ENCODE measurements around the gene BLID. TPM values are rescaled to one million over a fixed set of nuclear protein-coding genes. Genes with fewer than 3 reads are reported as not detected.

Gene BLID
- total RNA-seq, 1 experiment from 2014 or later = not detected

GRCh38 chr11:122099374-122100036 is 16.5 kb downstream of the BLID start:
- Histone ChIP-seq H3T11ph (ENCODE audit: low read length) (no peak overlapping the region), H4K91ac (ENCODE audit: insufficient read length, low read depth, low read length) (no peak overlapping the region)
- TF ChIP-seq CTCF (conservative IDR thresholded peaks at IDR 0.05) = no peak

More at GRCh38 chr11:122099374-122100036, 16.5 kb downstream of the BLID start:
- H3K27ac Mint-ChIP-seq = no peak overlapping the region
- H2BK5ac ChIP-seq (ENCODE audit: insufficient read length, low read length) = no peak overlapping the region
- H2AK5ac ChIP-seq (ENCODE audit: insufficient read length, low read length) = no peak overlapping the region
- H3K79me2 ChIP-seq (ENCODE audit: insufficient read depth, low read length) = no peaks in the 10 kb centered on the region
- H2AFZ ChIP-seq (ENCODE audit: low read length) = no peak overlapping the region
- no peaks in the 10 kb centered on the region for H3K36me3 Mint-ChIP-seq (ENCODE audit: insufficient read depth in 1 of 3, low read depth in 3 of 3)
- H3K4me2 ChIP-seq (ENCODE audit: insufficient read depth, insufficient read length, low read length) = peak overlapping the region; percentile 39
- no peak for DNase-seq
- H3K27me3 ChIP-seq (ENCODE audit: insufficient read depth, low read length) = no peaks in the 10 kb centered on the region; the same call in 1 of the 2 replicates
- no peak overlapping the region for H3K14ac ChIP-seq (ENCODE audit: insufficient read depth, low read length)
- H3K9ac ChIP-seq (ENCODE audit: extremely low read depth, insufficient read length, low read length) = no peak overlapping the region
- no peak overlapping the region for H2BK20ac ChIP-seq (ENCODE audit: low read depth, low read length, poor library complexity, severe bottlenecking)
- no peak overlapping the region for H2BK120ac ChIP-seq (ENCODE audit: low read depth, low read length, poor library complexity, severe bottlenecking)
- H4K8ac ChIP-seq (replicated peaks; ENCODE audit: insufficient read length, low read depth, low read length) = no peak overlapping the region
- WGBS (ENCODE audit: extremely low coverage, insufficient read length, low lambda C conversion rate) = no CpG with 5 or more reads among the region's 13 CpGs
- H4K5ac ChIP-seq (ENCODE audit: insufficient read length, low read depth, low read length) = no peak overlapping the region
- no peak overlapping the region for H3K56ac ChIP-seq (ENCODE audit: insufficient read length, low read depth, low read length)
- no peak overlapping the region for H3K23ac ChIP-seq (ENCODE audit: insufficient read length, low read depth, low read length)
- H3K9me3 ChIP-seq (ENCODE audit: control insufficient read depth, low read depth, low read length) = no peaks in the 10 kb centered on the region
- H3K4me3 Mint-ChIP-seq = peak overlapping the region in 1 of 2 experiments; percentile 72
- peaks cover 2% of the 10 kb centered on the region; the same call in 1 of the 2 replicates for H3K4me1 ChIP-seq (ENCODE audit: insufficient read depth, low read length)
- H2BK12ac ChIP-seq (ENCODE audit: insufficient read length, low read depth, low read length) = no peak overlapping the region
- no peak overlapping the region for H2BK15ac ChIP-seq (ENCODE audit: low read depth, low read length)
- H3K9me3 Mint-ChIP-seq = no peaks in the 10 kb centered on the region
- no peak overlapping the region for H3K4ac ChIP-seq (ENCODE audit: low read depth, low read length)
- H3K27ac ChIP-seq (ENCODE audit: insufficient read length, low read depth, low read length) = no peak overlapping the region
- peaks cover 23% of the 10 kb centered on the region for H3K27me3 Mint-ChIP-seq (ENCODE audit: low read depth)
- H3K4me1 Mint-ChIP-seq = peaks cover 27 to 33% of the 10 kb centered on the region in 2 experiments
- peaks cover 9% of the 10 kb centered on the region for H3K23me2 ChIP-seq (ENCODE audit: insufficient read length, low read depth, low read length, poor library complexity, severe bottlenecking)
- H3K79me1 ChIP-seq (ENCODE audit: insufficient read depth, low read depth, low read length, poor library complexity, severe bottlenecking) = no peaks in the 10 kb centered on the region
- H4K20me1 ChIP-seq (ENCODE audit: control insufficient read depth, insufficient read depth, insufficient read length) = no peaks in the 10 kb centered on the region
- no peak overlapping the region for H3K18ac ChIP-seq (ENCODE audit: insufficient read length, low read depth, low read length)
